HepG2 (cell line): ENCODE results near the gene SNX9. TPM values are rescaled to one million over a fixed set of nuclear protein-coding genes. Genes with fewer than 3 reads are reported as not detected.

Source experiments
- CC2D1A ChIP-seq: sonication (generic); formaldehyde crosslinking; IDR thresholded peaks from 2 replicates; pipeline ENCODE4 v1.8.1; 2023; ENCODE audit warnings: mild to moderate bottlenecking, missing genetic modification reagents
- JUND ChIP-seq: sonication (generic); formaldehyde crosslinking; IDR thresholded peaks from 2 replicates; pipeline ENCODE4 v1.8.0; 2022; ENCODE audit warnings: mild to moderate bottlenecking, missing genetic modification reagents
- MAF1 ChIP-seq: sonication (generic); formaldehyde crosslinking; IDR thresholded peaks from 2 replicates; pipeline ENCODE4 v1.5.0; 2020; ENCODE audit warnings: missing genetic modification reagents, borderline replicate concordance
- NFIC ChIP-seq: IDR thresholded peaks from 2 replicates; pipeline ENCODE4 v1.6.1; 2012; ENCODE audit warnings: mild to moderate bottlenecking, low read length, inconsistent platforms
- NONO ChIP-seq, 2 experiments: fragments of 450-650 bp in 1 of 2; sonication (generic) in 1 of 2; formaldehyde crosslinking in 1 of 2; IDR thresholded peaks in 1 of 2; conservative IDR thresholded peaks in 1 of 2; 2 replicates each; pipeline versions ENCODE4 v1.6.1 to v1.8.0; 2017 to 2022; ENCODE audit warnings: mild to moderate bottlenecking in 1 of 2, missing genetic modification reagents in 1 of 2, moderate library complexity in 1 of 2
- POLR2AphosphoS5 ChIP-seq: IDR thresholded peaks from 2 replicates; pipeline ENCODE4 v1.6.1; 2012; ENCODE audit warnings: low read depth, low read length
- RARA ChIP-seq: IDR thresholded peaks from 2 replicates; pipeline ENCODE4 v1.6.1; 2016; ENCODE audit warnings: missing genetic modification reagents, missing compliant biosample characterization
- RBFOX2 ChIP-seq: fragments of 200-400 bp; formaldehyde crosslinking; IDR thresholded peaks from 2 replicates; pipeline ENCODE4 v1.6.1; 2017; ENCODE audit warnings: low read depth, mild to moderate bottlenecking, low read length
- SMYD3 ChIP-seq: sonication (generic); formaldehyde crosslinking; IDR thresholded peaks from 2 replicates; pipeline ENCODE4 v1.8.1; 2023; ENCODE audit warnings: mild to moderate bottlenecking, missing genetic modification reagents
- SUZ12 ChIP-seq: fragments of 150-350 bp; IDR thresholded peaks from 2 replicates; pipeline ENCODE4 v1.6.1; 2014; ENCODE audit warnings: low read depth, low read length
- ZFYVE20 ChIP-seq: sonication (generic); formaldehyde crosslinking; IDR thresholded peaks from 2 replicates; pipeline ENCODE4 v1.8.0; 2023; ENCODE audit warnings: low read depth, mild to moderate bottlenecking, moderate library complexity, missing genetic modification reagents, borderline replicate concordance
- ZNF34 ChIP-seq: sonication (generic); formaldehyde crosslinking; IDR thresholded peaks from 2 replicates; pipeline ENCODE4 v1.4.0; 2020; ENCODE audit warnings: mild to moderate bottlenecking, missing genetic modification reagents, borderline replicate concordance
- ZNF367 ChIP-seq: sonication (generic); formaldehyde crosslinking; IDR thresholded peaks from 2 replicates; pipeline ENCODE4 v1.4.0; 2020; ENCODE audit warnings: missing genetic modification reagents, borderline replicate concordance
- ZNF441 ChIP-seq: sonication (generic); formaldehyde crosslinking; IDR thresholded peaks from 2 replicates; pipeline ENCODE4 v1.7.0; 2021; ENCODE audit warnings: missing genetic modification reagents, borderline replicate concordance
- ZNF530 ChIP-seq: sonication (generic); formaldehyde crosslinking; IDR thresholded peaks from 2 replicates; pipeline ENCODE4 v1.5.0; 2020; ENCODE audit warnings: low read depth, mild to moderate bottlenecking, missing genetic modification reagents
- ZNF569 ChIP-seq: sonication (generic); formaldehyde crosslinking; IDR thresholded peaks from 2 replicates; pipeline ENCODE4 v1.5.0; 2020; ENCODE audit warnings: mild to moderate bottlenecking, missing genetic modification reagents, moderate library complexity, borderline replicate concordance
- polyA plus RNA-seq, 8 experiments: library from polyadenylated mRNA; depleted of rRNA in 3 of 8; stranded (reverse) in 7 of 8; unstranded in 1 of 8; fragments of >200 nt; fragmentation: Illumina TruSeq in 4 of 8; extraction: Trizol in 4 of 8; gene quantifications; 2 replicates each; pipeline versions ENCODE4 v1.2.1 to v1.2.3, GENCODE V29; 2011 to 2016; ENCODE audit warnings: low read depth in 4 of 8, missing spikeins in 1 of 8, mixed read lengths in 1 of 8; ENCODE audit not compliant: insufficient read depth in 1 of 8
- total RNA-seq, 5 experiments: library from RNA; depleted of rRNA; stranded (reverse); fragments of >200 nt; fragmentation: Illumina TruSeq; extraction: Trizol; gene quantifications; 2 replicates each; pipeline ENCODE4 v1.2.3, GENCODE V29; 2016; ENCODE audit warnings: low read depth in 1 of 5
- TF ChIP-seq, protein P1 (sequence below): sonication (generic); formaldehyde crosslinking; IDR thresholded peaks from 2 replicates; pipeline ENCODE4 v1.8.0; 2022; ENCODE audit warnings: mild to moderate bottlenecking, missing genetic modification reagents
- TF ChIP-seq, protein P2 (sequence below): sonication (generic); formaldehyde crosslinking; IDR thresholded peaks from 2 replicates; pipeline ENCODE4 v1.4.0; 2020; ENCODE audit warnings: missing genetic modification reagents, borderline replicate concordance
- TF ChIP-seq, protein P3 (sequence below): sonication (generic); formaldehyde crosslinking; IDR thresholded peaks from 2 replicates; pipeline ENCODE4 v1.4.0; 2020; ENCODE audit warnings: mild to moderate bottlenecking, missing genetic modification reagents
- TF ChIP-seq, protein P4 (sequence below), 2 experiments: IDR thresholded peaks; 2 replicates each; pipeline ENCODE4 v1.6.1; 2011 to 2012; ENCODE audit warnings: low read length in 2 of 2, borderline replicate concordance in 1 of 2, low read depth in 1 of 2, mild to moderate bottlenecking in 1 of 2, moderate library complexity in 1 of 2

The SNX9 gene
- total and polyA plus RNA-seq, 2 of the 13 experiments (the other 11 are each of a cell fraction or from before 2014, with no cell fraction given), result 21.9 to 36.0 TPM

DNA sequence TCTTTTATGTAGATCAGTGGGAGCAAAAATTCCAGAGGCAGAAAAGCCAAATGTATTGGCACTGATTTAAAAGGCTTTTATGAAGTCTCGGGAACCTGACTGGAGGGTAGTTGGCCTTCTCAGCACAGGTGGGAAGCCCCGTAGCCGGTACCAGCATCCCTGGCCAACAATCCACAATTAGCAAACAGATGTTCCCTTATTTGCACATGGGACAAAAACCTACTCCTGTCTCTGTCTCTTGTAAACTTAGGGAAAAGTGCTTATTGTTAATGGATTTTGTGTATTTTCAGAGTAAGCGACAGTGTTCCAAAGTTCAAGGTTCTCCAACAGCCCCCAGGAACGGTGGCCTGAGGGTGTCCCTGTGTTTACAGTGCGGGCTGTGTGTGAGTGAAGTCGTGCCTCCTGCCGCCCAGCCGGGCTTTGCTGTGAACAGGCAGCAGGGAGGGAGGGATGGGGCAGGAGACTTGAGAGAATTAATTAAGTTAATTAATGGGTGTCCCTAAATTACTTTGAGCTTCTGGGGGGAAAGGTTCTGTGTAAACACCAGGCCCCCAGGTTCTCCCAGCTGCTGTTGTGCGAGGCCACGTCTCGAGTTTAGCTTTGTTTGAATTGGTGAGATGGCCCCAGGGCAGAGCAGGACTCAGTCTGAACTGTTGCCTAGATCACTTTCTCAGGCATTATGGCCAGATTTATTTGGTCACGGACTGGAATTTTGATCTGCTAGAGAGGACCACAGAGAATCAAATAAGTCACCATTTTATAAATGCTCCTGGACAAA, 162.5 kb downstream of the SNX9 start (continued):
- TF ChIP-seq RBFOX2 (peak; percentile 50), JUND (CRISPR knock-in tag) (peak; percentile 73; the same call in 1 of the 2 replicates), ZNF569 (CRISPR knock-in tag) (peak; percentile 56; the same call in 1 of the 2 replicates), CC2D1A (CRISPR knock-in tag) (0 out of 2 replicates have a peak, but pooled peaks have one; percentile 82), ZNF34 (0 out of 2 replicates have a peak, but pooled peaks have one; percentile 48), POLR2AphosphoS5 (peak; percentile 67), ZNF441 (CRISPR knock-in tag) (no peak; the same call in none of the 2 replicates), NONO (IDR thresholded peaks at IDR 0.05) (no peak), NONO (CRISPR knock-in tag; conservative IDR thresholded peaks at IDR 0.05) (peak; percentile 89), SMYD3 (CRISPR knock-in tag) (peak; percentile 97; the same call in 1 of the 2 replicates), RARA (peak; percentile 98), MAF1 (CRISPR knock-in tag) (peak; percentile 83; the same call in 1 of the 2 replicates), NFIC (peak; percentile 91; the same call in 1 of the 2 replicates), ZNF530 (CRISPR knock-in tag) (no peak), ZNF367 (peak; percentile 63; the same call in 1 of the 2 replicates), ZFYVE20 (CRISPR knock-in tag) (no peak), SUZ12 (no peak)
- TF ChIP-seq, protein P1, sequence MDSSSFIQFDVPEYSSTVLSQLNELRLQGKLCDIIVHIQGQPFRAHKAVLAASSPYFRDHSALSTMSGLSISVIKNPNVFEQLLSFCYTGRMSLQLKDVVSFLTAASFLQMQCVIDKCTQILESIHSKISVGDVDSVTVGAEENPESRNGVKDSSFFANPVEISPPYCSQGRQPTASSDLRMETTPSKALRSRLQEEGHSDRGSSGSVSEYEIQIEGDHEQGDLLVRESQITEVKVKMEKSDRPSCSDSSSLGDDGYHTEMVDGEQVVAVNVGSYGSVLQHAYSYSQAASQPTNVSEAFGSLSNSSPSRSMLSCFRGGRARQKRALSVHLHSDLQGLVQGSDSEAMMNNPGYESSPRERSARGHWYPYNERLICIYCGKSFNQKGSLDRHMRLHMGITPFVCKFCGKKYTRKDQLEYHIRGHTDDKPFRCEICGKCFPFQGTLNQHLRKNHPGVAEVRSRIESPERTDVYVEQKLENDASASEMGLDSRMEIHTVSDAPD, result peak; percentile 94
- TF ChIP-seq, protein P2, sequence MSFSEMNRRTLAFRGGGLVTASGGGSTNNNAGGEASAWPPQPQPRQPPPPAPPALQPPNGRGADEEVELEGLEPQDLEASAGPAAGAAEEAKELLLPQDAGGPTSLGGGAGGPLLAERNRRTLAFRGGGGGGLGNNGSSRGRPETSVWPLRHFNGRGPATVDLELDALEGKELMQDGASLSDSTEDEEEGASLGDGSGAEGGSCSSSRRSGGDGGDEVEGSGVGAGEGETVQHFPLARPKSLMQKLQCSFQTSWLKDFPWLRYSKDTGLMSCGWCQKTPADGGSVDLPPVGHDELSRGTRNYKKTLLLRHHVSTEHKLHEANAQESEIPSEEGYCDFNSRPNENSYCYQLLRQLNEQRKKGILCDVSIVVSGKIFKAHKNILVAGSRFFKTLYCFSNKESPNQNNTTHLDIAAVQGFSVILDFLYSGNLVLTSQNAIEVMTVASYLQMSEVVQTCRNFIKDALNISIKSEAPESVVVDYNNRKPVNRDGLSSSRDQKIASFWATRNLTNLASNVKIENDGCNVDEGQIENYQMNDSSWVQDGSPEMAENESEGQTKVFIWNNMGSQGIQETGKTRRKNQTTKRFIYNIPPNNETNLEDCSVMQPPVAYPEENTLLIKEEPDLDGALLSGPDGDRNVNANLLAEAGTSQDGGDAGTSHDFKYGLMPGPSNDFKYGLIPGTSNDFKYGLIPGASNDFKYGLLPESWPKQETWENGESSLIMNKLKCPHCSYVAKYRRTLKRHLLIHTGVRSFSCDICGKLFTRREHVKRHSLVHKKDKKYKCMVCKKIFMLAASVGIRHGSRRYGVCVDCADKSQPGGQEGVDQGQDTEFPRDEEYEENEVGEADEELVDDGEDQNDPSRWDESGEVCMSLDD (CRISPR knock-in tag), result peak; percentile 64; the same call in 1 of the 2 replicates
- TF ChIP-seq, protein P3, sequence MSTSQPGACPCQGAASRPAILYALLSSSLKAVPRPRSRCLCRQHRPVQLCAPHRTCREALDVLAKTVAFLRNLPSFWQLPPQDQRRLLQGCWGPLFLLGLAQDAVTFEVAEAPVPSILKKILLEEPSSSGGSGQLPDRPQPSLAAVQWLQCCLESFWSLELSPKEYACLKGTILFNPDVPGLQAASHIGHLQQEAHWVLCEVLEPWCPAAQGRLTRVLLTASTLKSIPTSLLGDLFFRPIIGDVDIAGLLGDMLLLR (CRISPR knock-in tag), result no peak
- TF ChIP-seq, protein P4, sequence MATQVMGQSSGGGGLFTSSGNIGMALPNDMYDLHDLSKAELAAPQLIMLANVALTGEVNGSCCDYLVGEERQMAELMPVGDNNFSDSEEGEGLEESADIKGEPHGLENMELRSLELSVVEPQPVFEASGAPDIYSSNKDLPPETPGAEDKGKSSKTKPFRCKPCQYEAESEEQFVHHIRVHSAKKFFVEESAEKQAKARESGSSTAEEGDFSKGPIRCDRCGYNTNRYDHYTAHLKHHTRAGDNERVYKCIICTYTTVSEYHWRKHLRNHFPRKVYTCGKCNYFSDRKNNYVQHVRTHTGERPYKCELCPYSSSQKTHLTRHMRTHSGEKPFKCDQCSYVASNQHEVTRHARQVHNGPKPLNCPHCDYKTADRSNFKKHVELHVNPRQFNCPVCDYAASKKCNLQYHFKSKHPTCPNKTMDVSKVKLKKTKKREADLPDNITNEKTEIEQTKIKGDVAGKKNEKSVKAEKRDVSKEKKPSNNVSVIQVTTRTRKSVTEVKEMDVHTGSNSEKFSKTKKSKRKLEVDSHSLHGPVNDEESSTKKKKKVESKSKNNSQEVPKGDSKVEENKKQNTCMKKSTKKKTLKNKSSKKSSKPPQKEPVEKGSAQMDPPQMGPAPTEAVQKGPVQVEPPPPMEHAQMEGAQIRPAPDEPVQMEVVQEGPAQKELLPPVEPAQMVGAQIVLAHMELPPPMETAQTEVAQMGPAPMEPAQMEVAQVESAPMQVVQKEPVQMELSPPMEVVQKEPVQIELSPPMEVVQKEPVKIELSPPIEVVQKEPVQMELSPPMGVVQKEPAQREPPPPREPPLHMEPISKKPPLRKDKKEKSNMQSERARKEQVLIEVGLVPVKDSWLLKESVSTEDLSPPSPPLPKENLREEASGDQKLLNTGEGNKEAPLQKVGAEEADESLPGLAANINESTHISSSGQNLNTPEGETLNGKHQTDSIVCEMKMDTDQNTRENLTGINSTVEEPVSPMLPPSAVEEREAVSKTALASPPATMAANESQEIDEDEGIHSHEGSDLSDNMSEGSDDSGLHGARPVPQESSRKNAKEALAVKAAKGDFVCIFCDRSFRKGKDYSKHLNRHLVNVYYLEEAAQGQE (IDR thresholded peaks at IDR 0.05; ENCODE audit: borderline replicate concordance in 1 of 2, low read depth in 1 of 2, low read length in 2 of 2), result peak in 1 of 2 experiments; percentile 81; a peak in 2 of 4 replicates
